ENCODE measurements around the gene PNLDC1.
A peak's percentile ranks its signal among the peaks of the same experiment; 100 is the strongest.
"Not testable (repeated sequence)": the region's sequence is repeated elsewhere in the genome, so short reads cannot be mapped to it uniquely, and the experiment has no call there.

The PNLDC1 gene

GRCh38 chr6:159788276-159788675 lies 11.8 kb upstream of the PNLDC1 start:
- DNase-seq: no peak

GRCh38 chr6:159788753-159789376 lies 11.2 kb upstream of the PNLDC1 start:
- DNase-seq: no peak

- DNase-seq: peak; percentile 100
Measured at GRCh38 chr6:159789377-159790148, 10.5 kb upstream of the PNLDC1 start, which contains the start of gene TCP1. TCP1 (minus strand) TSS chr6:159789602; CDS start chr6:159789468, 134 bp downstream.

- DNase-seq: peak; percentile 99
Measured at GRCh38 chr6:159790149-159790955, 9.7 kb upstream of the PNLDC1 start, which contains the start of gene MRPL18. MRPL18 (plus strand) TSS chr6:159790467; CDS start chr6:159790588, 121 bp downstream.

- no peak for DNase-seq
Measured at GRCh38 chr6:159790956-159791598, 9.0 kb upstream of the PNLDC1 start.

GRCh38 chr6:159794976-159795375 lies 5.1 kb upstream of the PNLDC1 start:
- not testable (repeated sequence) for DNase-seq

- no peak for DNase-seq
Measured at GRCh38 chr6:159797554-159797953, 2.5 kb upstream of the PNLDC1 start.

- no peak for DNase-seq
Measured at GRCh38 chr6:159801935-159802334, 1.9 kb downstream of the PNLDC1 start.

GRCh38 chr6:159804504-159804903 lies 4.4 kb downstream of the PNLDC1 start:
- no peak for DNase-seq

GRCh38 chr6:159805440-159806020 lies 5.5 kb downstream of the PNLDC1 start:
- DNase-seq: no peak

GRCh38 chr6:159806021-159806458 lies 6.0 kb downstream of the PNLDC1 start:
- no peak for DNase-seq

- DNase-seq: no peak
Measured at GRCh38 chr6:159807150-159807858, 7.2 kb downstream of the PNLDC1 start.

GRCh38 chr6:159808647-159809046 lies 8.6 kb downstream of the PNLDC1 start:
- no peak for DNase-seq

GRCh38 chr6:159809149-159809548 lies 9.1 kb downstream of the PNLDC1 start:
- no peak for DNase-seq

GRCh38 chr6:159813781-159814180 lies 13.7 kb downstream of the PNLDC1 start:
- no peak for DNase-seq

- no peak for DNase-seq
Measured at GRCh38 chr6:159815410-159815809, 15.3 kb downstream of the PNLDC1 start.

- DNase-seq: peak; percentile 65
Measured at GRCh38 chr6:159816775-159817174, 16.7 kb downstream of the PNLDC1 start.

GRCh38 chr6:159817951-159818739 lies 18.1 kb downstream of the PNLDC1 start:
- no peak for DNase-seq

GRCh38 chr6:159819098-159819497 lies 19.0 kb downstream of the PNLDC1 start:
- DNase-seq: no peak

GRCh38 chr6:159819932-159820640 lies 20.0 kb downstream of the PNLDC1 start:
- no peak for DNase-seq

All from hematopoietic multipotent progenitor cell treated with erythropoietin and hydrocortisone succinate and interleukin-3 and kit ligand, for 8 days (in vitro differentiated cells).